B cell (primary cell): ENCODE results near the gene TTC34. TPM values are rescaled to one million over a fixed set of nuclear protein-coding genes. Genes with fewer than 3 reads are reported as not detected.

Experiments
- ATAC-seq: fragments of 200-7000 bp; cut with Tn5 transposase; one replicate; pipeline ENCODE4 v1.10.0; 2021; ENCODE audit warnings: low read depth, mild to moderate bottlenecking, moderate number of reproducible peaks, moderate library complexity
- CTCF ChIA-PET: fragments of 350-600 bp; sonication (Branson Sonifier 250); formaldehyde crosslinking; loops from one replicate; lab custom pipeline; 2021; ENCODE audit warnings: antibody characterized with exemption, inconsistent platforms; lab: Charles Lee
- POLR2A ChIA-PET: fragments of 350-600 bp; sonication (Branson Sonifier 250); formaldehyde crosslinking; loops from one replicate; lab custom pipeline; 2021; ENCODE audit warnings: antibody characterized with exemption; lab: Charles Lee
- DNase-seq: peaks from one replicate; pipeline ENCODE4 v3.0.0; 2013
- H2AFZ ChIP-seq: 2 replicates; pipeline ENCODE4 v1.6.1; 2012; ENCODE audit warnings: mild to moderate bottlenecking, low read depth, low read length; ENCODE audit not compliant: insufficient read depth, poor library complexity, severe bottlenecking
- H3K27ac ChIP-seq, 2 donors: 1 replicate in 1 of 2; 2 replicates in 1 of 2; pipeline ENCODE4 v1.5.1; 2012 to 2013; ENCODE audit warnings: low read length in 2 of 2, mild to moderate bottlenecking in 2 of 2, moderate library complexity in 1 of 2
- H3K27me3 ChIP-seq, 4 experiments: fragments of 200-600 bp in 1 of 4; sonication (generic) in 1 of 4; replicated peaks in 1 of 4; 1 replicate in 2 of 4; 2 replicates in 2 of 4; pipeline versions ENCODE4 v1.6.1 to v1.7.0; 2013 to 2016; ENCODE audit warnings: low read length in 3 of 4, mild to moderate bottlenecking in 2 of 4, mixed read lengths in 1 of 4, moderate library complexity in 1 of 4; ENCODE audit not compliant: insufficient read depth in 4 of 4, control insufficient read depth in 3 of 4; ENCODE audit errors: control extremely low read depth in 1 of 4
- H3K36me3 ChIP-seq, 2 experiments: replicated peaks in 1 of 2; 1 replicate in 1 of 2; 2 replicates in 1 of 2; pipeline versions ENCODE4 v1.6.1 to v1.7.1; 2013; ENCODE audit warnings: low read length in 1 of 2; ENCODE audit not compliant: insufficient read depth in 2 of 2, control insufficient read depth in 1 of 2; ENCODE audit errors: control extremely low read depth in 1 of 2, extremely low read depth in 1 of 2
- H3K4me1 ChIP-seq, 2 donors: fragments of 200-600 bp in 1 of 2; sonication (generic) in 1 of 2; 1 replicate in 1 of 2; 2 replicates in 1 of 2; pipeline versions ENCODE4 v1.5.1 to v1.6.1; 2013 to 2017; ENCODE audit warnings: low read length in 2 of 2; ENCODE audit not compliant: control insufficient read depth in 2 of 2, insufficient read depth in 2 of 2
- H3K4me2 ChIP-seq: replicated peaks from 2 replicates; pipeline ENCODE3; 2012; ENCODE audit warnings: mild to moderate bottlenecking, low read depth, low read length; ENCODE audit not compliant: poor library complexity, severe bottlenecking
- H3K4me3 ChIP-seq, 5 experiments: fragments of 200-600 bp in 1 of 5; sonication (generic) in 1 of 5; 1 replicate in 3 of 5; 2 replicates in 2 of 5; pipeline versions ENCODE4 v1.5.1 to v1.7.0; 2011 to 2016; ENCODE audit warnings: low read length in 4 of 5, mild to moderate bottlenecking in 4 of 5, low read depth in 2 of 5, control low read depth in 1 of 5, moderate library complexity in 1 of 5; ENCODE audit not compliant: insufficient read depth in 1 of 5; ENCODE audit errors: control extremely low read depth in 1 of 5, extremely low read depth in 1 of 5
- H3K79me2 ChIP-seq: fragments of 200-600 bp; sonication (generic); one replicate; pipeline ENCODE4 v1.6.0; 2016; ENCODE audit warnings: low read length; ENCODE audit not compliant: control insufficient read depth, insufficient read depth
- H3K9ac ChIP-seq: fragments of 200-600 bp; sonication (generic); 2 replicates; pipeline ENCODE4 v1.6.1; 2017; ENCODE audit warnings: mild to moderate bottlenecking, low read length, moderate library complexity
- H3K9me3 ChIP-seq, 3 donors: one replicate each; pipeline versions ENCODE4 v1.6.1 to v1.7.1; 2013; ENCODE audit warnings: low read length in 2 of 3; ENCODE audit not compliant: control insufficient read depth in 2 of 3, insufficient read depth in 1 of 3; ENCODE audit errors: control extremely low read depth in 1 of 3
- H4K20me1 ChIP-seq: 2 replicates; pipeline ENCODE4 v1.6.0; 2012; ENCODE audit warnings: mild to moderate bottlenecking, low read length; ENCODE audit not compliant: insufficient read depth, control insufficient read depth, poor library complexity, severe bottlenecking
- H3K27ac Mint-ChIP-seq: one replicate; pipeline ENCODE4 v1.8.0; 2021; ENCODE audit warnings: mixed read lengths
- H3K27me3 Mint-ChIP-seq: one replicate; pipeline ENCODE4 v1.8.0; 2021; ENCODE audit warnings: mixed read lengths
- H3K4me1 Mint-ChIP-seq: one replicate; pipeline ENCODE4 v1.8.0; 2021; ENCODE audit warnings: mixed read lengths
- H3K4me3 Mint-ChIP-seq: one replicate; pipeline ENCODE4 v1.8.0; 2021; ENCODE audit warnings: mixed read lengths
- H3K9me3 Mint-ChIP-seq: one replicate; pipeline ENCODE4 v1.8.0; 2022; ENCODE audit warnings: mixed read lengths; ENCODE audit not compliant: insufficient read depth
- CTCF ChIP-seq: fragments of 200-600 bp; IDR thresholded peaks from one replicate; pipeline ENCODE4 v1.8.0; 2022; ENCODE audit warnings: antibody characterized with exemption, mild to moderate bottlenecking
- EZH2 ChIP-seq: IDR thresholded peaks from 2 replicates; pipeline ENCODE4 v1.6.1; 2012; ENCODE audit warnings: borderline replicate concordance, low read depth, mild to moderate bottlenecking, moderate library complexity, low read length; ENCODE audit not compliant: insufficient read depth, poor library complexity, severe bottlenecking
- WGBS: methylation state at CpG from one replicate; pipeline ENCODE4 v1.1.5; 2013; ENCODE audit warnings: missing lambda C conversion rate; ENCODE audit not compliant: insufficient coverage; 5-methylcytosine and 5-hydroxymethylcytosine counted together
- intact Hi-C: fragments of 100-400 bp; cut with micrococcal nuclease; formaldehyde crosslinking; loops from one replicate; pipeline ENCODE4 v1.10.0; 2022
- polyA plus RNA-seq: library from polyadenylated mRNA; depleted of rRNA; stranded (reverse); fragments of >200 nt; gene quantifications from 2 replicates; pipeline ENCODE4 v1.2.3, GENCODE V29; 2012
- total RNA-seq, 2 donors: library from RNA; stranded (reverse); fragments of 120-200 nt in 1 of 2; gene quantifications; 1 replicate in 1 of 2; 2 replicates in 1 of 2; pipeline versions ENCODE4 v1.2.3 to v1.2.4, GENCODE V29; 2013 to 2022

TTC34 gene
- total and polyA plus RNA-seq, 2 donors (not counting 1 experiment from before 2014, with no cell fraction given) = 2.1 to 8.1 TPM

- H3K27ac ChIP-seq = no peak overlapping the region
- DNase-seq (no peak), ATAC-seq (no peak)
- CTCF ChIA-PET = no interaction called here
- TF ChIP-seq EZH2 = no peak
- TF ChIP-seq CTCF = no peak
- no peak overlapping the region for H2AFZ ChIP-seq
- no peak overlapping the region for H3K4me3 Mint-ChIP-seq
- no peaks in the 10 kb centered on the region for H4K20me1 ChIP-seq
- H3K9me3 Mint-ChIP-seq = peaks cover 7% of the 10 kb centered on the region
- peaks cover 9 to 11% of the 10 kb centered on the region in 2 donors for H3K4me1 ChIP-seq
- no peaks in the 10 kb centered on the region for H3K79me2 ChIP-seq
- peak overlapping the region; percentile 53 for H3K4me2 ChIP-seq
- peaks cover 0 to 51% (median 25%) of the 10 kb centered on the region in 4 experiments for H3K27me3 ChIP-seq
- intact Hi-C loops = no loop called here
- H3K9me3 ChIP-seq = peaks cover 0 to 27% (median 0%) of the 10 kb centered on the region in 3 donors
- no peak overlapping the region for H3K9ac ChIP-seq
- H3K36me3 ChIP-seq = no peaks in the 10 kb centered on the region
- POLR2A ChIA-PET = no interaction called here
- H3K4me3 ChIP-seq = no peak overlapping the region
- H3K27ac Mint-ChIP-seq = no peak overlapping the region
- WGBS = 4% methylated on average over 53 of the region's 64 CpGs
- peaks cover 8% of the 10 kb centered on the region for H3K4me1 Mint-ChIP-seq
- peaks cover 53% of the 10 kb centered on the region for H3K27me3 Mint-ChIP-seq
Measured at GRCh38 chr1:2628933-2629626, 172.4 kb downstream of the TTC34 start.

GRCh38 chr1:2628191-2628932 lies 173.1 kb downstream of the TTC34 start:
- no peak overlapping the region for H2AFZ ChIP-seq
- intact Hi-C loops = no loop called here
- H3K9me3 ChIP-seq = peaks cover 0 to 28% (median 0%) of the 10 kb centered on the region in 3 donors
- H3K27ac ChIP-seq = no peak overlapping the region
- H3K9ac ChIP-seq = no peak overlapping the region
- TF ChIP-seq CTCF = no peak
- no peak for TF ChIP-seq EZH2
- H3K4me1 ChIP-seq = peaks cover 9 to 11% of the 10 kb centered on the region in 2 donors
- 10% methylated on average over 42 of the region's 46 CpGs for WGBS
- H3K36me3 ChIP-seq = no peaks in the 10 kb centered on the region
- no peak overlapping the region for H3K4me3 ChIP-seq
- H4K20me1 ChIP-seq = no peaks in the 10 kb centered on the region
- H3K27me3 Mint-ChIP-seq = peaks cover 53% of the 10 kb centered on the region
- peak overlapping the region; percentile 53 for H3K4me2 ChIP-seq
- H3K79me2 ChIP-seq = no peaks in the 10 kb centered on the region
- POLR2A ChIA-PET = no interaction called here
- no peak for ATAC-seq
- H3K27me3 ChIP-seq = peaks cover 0 to 51% (median 24%) of the 10 kb centered on the region in 4 experiments
- no peak for DNase-seq
- CTCF ChIA-PET = no interaction called here
- peaks cover 7% of the 10 kb centered on the region for H3K9me3 Mint-ChIP-seq
- peaks cover 8% of the 10 kb centered on the region for H3K4me1 Mint-ChIP-seq
- no peak overlapping the region for H3K4me3 Mint-ChIP-seq
- no peak overlapping the region for H3K27ac Mint-ChIP-seq
